GM18511 (cell line): Measurements from ENCODE around the gene STK24.
"Not testable (repeated sequence)": the region's sequence is repeated elsewhere in the genome, so short reads cannot be mapped to it uniquely, and the experiment has no call there.

ENCODE experiments used
- ATAC-seq: cut with Tn5 transposase; IDR thresholded peaks from one replicate; pipeline ENCODE4 v1.9.1; 2021; ENCODE audit warnings: mild to moderate bottlenecking, moderate library complexity; ENCODE audit not compliant: unreplicated experiment

STK24 gene

DNA sequence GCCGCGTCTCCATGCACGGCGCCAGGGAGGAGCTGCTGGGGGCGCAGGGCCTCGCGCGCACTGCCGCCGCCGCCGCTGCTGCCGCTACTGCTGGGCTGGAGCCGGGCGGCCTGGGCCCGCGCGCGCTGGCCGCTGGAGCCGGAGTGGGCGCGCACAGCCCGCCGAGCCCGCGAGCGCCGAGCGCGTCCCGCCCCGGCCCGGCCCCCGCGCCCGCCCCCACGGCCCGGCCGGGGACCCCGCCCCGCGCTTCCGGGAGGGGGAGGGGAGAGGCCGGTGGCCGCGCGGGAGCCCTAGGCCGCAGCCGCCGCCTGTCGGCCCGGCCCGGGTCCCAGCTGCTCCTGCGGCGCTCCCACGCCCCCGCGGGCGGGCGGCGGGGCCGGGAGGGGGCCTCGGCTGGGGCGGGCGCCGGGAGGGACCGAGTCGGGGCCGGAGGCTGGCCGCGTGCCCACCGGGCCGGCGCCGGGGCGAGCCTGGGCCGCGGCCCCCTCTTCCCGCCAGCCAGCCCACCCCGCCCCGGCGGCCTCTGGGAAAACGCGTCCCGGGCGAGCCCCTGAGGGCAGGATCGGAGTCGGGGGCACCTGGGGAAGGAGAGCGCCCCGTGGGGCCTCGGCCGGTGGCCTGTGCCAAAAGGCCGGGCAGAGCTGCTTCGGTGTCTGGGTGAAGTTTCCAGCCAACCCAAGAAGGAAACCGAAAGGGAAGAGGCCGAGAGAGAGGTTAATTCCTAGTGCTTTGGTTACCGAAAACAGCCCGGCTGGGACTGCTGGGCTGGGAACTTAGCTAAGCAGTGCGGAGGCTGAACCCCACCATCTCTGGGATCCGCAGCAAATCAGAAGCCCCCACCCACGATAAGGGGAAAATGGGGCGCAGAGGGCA lies at the start of gene STK24:
TSS of gene STK24 (minus strand) at position 145 of the 873 bp plus-strand sequence. CDS start 321 bp downstream, outside the sequence.
- peak; percentile 69 for ATAC-seq

DNA sequence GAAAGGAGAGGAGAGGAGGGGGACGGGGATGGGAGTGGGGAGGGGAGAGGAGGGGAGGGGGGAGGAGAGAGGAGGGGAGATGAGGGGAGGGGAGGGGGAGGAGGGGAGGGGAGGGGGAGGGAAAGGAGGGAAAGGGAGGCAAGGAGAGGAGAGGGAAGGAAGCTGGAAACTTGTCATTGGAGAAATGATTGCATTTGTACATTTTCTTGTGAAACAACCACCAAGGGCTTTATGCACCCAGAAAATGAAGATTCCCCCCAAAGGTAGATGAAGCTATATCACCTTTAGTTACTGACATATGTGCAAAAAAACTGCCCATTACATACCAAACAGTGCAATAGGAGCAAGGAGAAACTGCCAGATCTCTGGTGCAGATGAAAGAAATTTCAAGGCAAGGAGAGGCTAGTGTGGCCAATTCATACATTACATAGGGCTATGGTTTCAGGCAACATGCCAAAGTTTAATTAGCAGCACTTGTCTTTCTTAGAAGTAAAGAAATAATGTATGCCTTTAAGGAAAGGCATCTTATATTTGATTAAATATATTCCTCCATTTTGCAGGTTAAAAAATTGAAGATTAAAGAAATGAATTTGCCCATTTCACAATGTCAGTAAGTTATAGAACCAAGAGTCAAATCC lies 49.5 kb upstream of the STK24 start:
- ATAC-seq, result no peak

DNA sequence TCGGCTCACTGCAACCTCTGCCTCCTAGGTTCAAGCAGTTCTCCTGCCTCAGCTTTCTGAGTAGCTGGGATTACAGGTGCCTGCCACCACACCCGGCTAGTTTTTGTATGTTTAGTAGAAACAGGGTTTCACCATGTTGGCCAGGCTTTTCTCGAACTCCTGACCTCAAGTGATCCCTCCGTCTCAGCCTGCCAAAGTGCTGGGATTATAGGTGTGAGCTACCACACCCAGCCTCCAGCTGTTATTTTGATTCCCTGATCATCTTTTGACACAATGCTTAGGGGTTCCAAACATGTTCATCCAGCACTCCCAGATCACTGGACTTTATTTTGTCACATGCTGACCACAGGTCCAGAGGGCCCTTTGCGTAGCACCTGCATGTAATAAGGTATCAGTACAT lies 47.7 kb upstream of the STK24 start:
- not testable (repeated sequence) for ATAC-seq

DNA sequence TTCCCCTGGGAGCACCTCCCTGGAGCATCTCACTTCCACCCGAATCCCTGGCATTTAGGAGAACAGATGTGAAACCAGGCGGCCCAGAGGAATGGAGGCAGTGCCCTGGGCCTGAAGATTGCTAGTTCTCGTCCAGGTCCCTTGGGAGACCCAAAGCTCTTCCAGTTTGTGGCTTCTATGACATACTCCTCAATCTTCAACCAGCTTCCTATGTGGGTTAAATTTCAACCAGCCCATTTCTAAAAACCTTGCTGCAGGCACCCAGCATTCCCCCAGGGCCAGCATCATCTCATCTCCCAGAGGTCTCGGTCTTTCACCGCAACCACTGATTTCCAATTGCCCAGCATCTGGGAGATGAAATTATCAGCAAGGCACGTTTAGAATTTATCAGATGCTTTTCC lies 46.0 kb upstream of the STK24 start:
- no peak for ATAC-seq

DNA sequence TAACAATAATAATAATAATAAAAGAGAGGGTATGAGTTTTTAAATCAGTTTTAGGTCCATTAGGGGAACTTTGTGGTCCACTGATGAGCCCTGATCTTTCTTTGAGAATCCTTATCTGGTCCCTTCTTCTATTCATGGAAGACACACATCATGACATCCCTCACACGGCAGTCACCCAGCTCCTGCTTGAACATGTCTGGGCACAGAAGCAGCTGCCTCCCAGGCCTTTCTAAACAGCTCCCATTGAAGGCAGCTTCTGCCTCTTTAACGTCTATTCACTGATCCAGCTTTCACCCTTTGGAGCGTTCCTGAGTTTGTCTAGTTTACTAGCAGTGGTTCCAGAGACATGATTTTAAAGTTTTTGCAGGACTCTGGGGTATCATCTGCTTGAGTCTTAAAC lies 42.6 kb upstream of the STK24 start:
- no peak for ATAC-seq

DNA sequence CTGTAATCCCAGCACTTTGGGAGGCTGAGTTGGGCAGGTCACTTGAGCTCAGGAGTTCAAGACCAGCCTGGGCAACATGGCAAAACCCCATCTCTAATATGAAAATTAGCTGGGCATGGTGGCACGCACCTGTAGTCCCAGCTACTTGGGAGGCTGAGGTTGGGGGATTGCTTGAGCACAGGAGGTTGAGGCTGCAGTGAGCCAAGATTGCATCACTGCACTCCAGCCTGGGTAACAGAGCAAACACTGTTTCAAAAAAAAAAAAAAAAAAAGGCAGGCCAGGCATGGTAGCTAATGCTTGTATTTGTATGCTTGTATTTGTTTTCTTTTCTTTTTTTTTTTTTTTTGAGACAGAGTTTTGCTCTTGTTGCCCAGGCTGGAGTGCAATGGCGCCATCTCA lies 38.7 kb upstream of the STK24 start:
- not testable (repeated sequence) for ATAC-seq

DNA sequence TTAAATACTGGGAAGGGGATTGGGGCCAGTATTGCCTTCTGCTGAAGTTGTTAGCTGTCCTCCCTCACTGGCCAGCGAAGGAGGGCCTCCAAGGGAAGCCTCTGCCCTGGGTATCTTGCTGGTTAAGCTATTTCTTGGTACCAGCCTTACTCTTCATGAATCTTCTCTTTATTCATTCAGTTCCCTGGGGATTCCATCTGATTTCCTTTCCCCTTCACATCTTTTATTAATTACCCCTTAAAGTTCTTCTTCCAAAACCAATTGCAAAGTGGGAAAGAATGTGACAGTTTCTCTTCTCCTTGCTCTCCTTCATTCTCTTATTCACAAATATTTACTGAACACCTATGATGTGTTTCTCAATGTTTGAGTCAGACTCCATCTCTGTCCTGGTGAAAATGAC lies 36.7 kb upstream of the STK24 start:
- ATAC-seq, result no peak

DNA sequence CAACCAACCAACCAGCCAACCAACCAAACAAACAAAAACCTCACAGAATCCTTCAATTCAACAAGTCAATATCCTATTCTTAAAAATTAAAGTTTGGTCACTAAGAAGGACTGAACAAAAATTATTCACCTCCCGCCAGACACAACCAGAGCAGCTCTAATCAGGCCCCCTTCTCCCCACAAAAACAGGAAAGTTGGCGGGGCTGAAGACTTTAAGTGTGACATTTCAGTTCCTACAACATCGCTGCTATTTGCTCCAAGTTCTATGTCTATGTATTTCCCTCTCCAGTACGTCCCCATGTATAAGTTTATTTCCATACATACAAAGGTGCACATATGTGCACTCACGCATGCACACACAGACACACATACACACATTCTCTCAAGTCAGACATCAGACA lies 32.8 kb upstream of the STK24 start:
- no peak for ATAC-seq

DNA sequence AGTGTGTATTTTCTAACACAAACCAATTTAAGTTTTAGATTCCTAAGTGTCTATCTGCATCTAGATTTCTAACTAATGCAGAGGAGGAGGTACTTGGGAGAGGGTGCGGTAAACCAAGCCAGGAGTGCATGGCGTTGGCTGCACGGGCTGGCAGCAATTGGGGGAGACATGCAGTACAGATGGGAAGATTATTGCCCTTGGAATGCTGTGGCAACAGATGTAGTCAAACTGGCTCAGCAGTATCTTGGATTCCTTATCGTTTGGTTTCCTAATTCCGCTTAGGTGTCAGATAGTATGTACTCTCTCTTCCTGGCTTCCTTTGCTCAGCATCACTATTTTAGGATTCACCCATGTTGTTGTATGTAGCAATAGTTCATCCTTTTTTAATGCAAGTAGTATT lies 29.4 kb upstream of the STK24 start:
- ATAC-seq, result no peak

DNA sequence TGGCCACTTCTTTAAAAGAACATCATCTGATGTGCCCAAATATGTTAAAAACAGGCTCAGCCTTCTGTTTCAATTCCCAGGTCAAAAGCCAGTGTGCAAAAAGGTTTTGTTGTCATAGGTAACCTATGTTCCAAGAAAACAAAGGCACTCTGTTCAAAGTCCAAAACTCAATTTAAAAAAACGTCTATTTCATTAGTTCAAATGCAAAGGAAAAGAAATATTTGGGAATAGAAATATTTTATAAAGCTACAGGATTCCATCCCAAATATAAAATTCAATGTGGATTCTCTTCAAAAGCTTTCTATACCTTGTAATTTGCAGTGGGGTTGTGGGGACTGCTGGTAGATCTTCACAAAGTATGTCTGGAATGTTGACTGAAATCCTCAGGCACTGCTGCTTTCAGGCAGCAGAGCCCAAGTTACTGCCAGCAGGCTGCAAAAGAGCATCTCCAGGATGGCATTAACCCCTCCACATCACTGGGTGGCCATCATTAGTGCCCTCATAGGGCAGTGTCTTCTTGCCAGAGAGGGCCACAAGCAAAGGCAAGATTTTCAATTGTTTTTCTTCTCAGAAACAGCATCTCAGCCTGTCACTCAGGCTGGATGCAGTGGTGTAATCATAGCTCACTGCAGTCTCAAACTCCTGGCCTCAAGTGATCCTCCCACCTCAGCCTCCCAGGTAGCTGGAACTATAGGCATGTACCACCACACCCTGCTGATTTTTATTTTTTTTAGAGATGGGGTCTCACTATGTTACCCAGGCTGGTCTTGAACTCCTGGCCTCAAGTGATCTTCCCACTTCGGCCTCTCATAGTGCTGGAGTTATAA lies 22.8 kb upstream of the STK24 start:
- no peak for ATAC-seq

DNA sequence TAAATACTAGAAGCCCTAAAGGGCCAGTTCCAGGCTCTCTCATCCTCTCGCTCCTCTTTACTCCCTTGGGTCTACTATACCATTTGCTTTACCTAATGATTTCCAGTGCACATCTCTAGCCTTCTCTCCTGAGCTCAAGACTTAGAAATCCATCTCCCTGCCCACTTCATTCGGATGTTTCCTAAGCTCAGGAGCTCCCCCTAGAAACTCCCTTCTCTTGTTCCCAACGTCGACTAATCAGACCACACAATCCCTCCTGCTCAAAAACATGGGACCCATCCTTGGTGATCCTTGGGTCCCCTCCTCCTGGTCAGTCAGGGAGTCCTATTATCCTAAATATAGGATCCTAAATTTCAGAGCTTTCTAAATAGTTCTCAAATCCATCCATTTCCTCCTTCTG lies 21.1 kb upstream of the STK24 start:
- ATAC-seq, result no peak

DNA sequence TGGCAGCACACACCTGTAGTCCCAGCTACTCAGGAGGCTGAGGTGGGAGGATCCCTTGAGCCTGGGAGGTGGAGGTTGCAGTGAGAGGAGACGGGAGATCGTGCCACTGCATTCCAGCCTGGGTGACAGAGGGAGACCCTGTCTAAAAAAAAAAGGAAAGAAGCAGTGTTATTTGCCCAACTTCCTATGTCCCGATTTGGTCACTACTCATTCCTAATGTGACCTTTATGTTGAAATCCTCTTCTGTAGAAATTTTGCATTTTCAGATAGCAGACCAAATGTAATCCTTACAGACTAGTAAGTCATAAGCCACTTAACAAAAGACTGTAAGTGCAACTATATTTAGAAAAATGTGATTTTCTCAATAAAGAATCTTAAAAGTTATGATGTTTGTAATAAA lies 18.2 kb upstream of the STK24 start:
- no peak for ATAC-seq

DNA sequence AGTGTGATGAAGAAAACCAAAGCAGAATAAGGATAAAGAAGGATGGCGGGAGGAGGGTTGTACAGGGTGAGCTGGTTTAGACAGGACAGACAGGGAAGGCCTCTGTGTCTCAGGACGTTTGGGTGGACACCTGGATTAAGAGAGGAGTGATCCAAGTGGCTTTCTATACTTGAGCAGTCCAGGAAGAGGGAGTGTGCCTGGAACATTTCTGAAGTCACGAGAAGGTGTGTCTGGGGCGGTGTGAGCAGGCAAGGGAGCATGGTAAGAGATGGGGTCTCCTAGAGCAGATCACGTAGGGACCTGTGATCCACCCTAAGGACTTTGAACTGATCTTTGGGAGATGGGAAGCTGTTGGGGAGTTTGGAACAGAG lies 15.4 kb upstream of the STK24 start:
- ATAC-seq, result no peak

DNA sequence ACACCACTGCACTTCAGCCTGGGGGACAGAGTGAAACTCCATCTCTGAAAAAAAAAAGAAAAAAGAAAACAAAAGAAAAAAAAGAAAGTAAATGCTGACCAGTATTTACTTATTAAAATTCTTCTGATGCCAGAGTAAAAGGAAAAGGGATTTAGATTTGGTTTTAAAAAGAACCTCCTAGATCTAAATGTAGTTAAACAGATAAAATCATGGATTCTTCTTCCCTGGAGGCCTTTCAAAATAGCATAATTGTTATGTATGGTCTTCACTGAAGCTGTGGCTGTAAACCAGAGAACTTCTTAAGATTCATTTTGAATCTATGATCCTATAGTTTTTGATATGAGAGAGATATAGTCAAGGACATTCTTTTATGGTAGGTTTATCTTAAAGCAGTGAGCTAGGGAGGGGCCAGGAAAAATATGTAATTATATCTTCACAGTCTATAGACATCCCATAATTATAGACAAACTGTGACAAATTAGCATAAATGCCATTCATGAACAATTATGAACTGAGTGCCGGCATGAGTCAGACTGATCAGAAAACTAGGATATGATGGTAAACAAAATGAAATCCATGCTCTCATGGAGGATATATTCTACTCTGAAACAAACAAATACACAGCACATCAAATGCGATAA lies 14.9 kb upstream of the STK24 start:
- no peak for ATAC-seq

DNA sequence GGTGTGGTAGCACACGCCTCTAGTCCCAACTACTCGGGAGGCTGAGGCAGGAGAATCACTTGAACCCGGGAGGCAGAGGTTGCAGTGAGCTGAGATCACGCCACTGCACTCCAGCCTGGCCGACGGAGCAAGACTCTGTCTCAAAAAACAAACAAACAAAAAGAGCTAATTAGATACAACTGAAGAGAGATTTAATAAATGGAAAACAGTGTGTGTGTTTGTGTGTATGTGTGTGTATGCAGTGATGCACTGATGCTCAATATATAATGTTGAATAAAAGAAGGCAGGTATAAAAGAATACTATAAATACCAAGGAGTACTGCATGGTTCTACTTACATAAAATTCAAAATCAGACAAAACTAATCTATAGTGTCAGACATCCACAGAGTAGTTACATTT lies 13.6 kb upstream of the STK24 start:
- not testable (repeated sequence) for ATAC-seq

DNA sequence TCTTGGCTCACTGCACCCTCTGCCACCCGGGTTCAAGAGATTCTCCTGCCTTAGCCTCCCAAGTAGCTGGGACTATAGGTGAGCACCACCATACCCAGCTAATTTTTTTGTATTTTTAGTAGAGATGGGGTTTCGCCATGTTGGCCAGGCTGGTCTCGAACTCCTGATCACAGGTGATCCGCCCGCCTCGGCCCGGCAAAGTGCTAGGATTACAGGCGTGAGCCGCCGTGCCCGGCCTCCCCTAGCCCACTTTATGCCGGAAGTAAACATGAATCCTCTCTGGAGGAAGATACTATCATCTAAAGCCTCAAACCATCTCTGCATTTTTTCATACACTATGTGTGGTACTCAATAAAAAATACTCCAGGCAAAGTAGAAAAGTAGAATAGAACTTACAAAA lies 12.6 kb upstream of the STK24 start:
- not testable (repeated sequence) for ATAC-seq

DNA sequence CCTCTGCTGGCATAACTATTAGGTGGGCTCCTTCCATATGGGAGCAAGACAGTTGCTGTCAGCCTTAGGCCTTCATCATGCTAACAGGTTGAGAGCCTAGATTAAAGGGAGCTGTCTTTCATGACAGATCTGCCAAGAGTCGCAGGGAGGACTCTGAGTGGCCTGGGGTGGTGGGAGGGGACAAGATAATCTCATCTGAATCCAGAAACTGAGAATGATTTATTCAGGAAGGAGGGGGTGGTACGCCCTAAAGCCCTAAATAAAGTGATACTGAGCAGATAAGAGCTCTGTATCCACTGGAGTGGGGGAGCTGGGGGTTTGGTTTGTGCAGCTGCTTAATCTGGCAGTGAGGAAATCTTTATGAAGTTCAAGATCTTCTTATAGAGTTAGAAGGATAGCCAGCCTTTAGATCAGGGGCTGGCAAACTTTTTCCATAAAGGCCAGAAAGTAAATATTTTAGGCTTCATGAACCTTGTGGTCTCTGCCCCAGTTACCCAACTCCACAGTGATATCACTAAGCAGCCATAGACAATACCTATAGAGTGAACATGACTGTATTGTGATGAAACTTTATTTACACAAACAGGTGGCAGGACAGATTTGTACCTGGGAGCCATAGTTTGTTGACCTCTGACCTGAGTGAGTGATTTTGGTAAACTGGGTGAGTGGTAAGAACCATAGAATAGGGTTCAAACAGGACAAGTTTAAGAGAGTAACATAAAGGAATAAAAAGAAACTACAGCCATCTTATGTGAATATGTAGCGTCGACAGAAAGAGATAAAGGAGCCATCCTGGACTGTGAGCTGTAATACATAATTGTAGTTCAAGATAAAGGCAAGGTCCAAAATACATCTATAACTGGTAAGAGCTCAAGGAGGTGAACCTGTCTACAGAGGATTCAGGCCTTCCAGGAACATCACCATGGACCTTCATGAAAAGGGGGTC lies 9.8 kb upstream of the STK24 start:
- ATAC-seq, result no peak

DNA sequence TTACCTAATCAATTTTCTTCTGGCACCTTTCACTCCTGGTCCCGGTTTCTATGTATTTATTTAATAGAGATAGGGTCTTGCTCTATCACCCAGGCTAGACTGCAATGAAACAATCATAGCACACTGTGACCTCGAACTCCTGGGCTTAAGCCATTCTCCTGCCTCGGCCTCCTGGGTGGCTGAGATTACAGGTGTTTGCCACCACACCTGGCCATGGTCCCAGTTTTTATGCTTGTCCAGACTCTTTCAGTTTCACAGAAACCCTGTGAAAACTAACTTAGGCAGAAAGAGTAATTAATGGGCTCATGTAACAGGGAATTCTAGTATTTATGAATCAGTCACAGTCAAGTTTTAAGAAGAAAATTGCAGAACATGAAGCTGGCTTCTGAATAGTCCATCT lies 9.0 kb upstream of the STK24 start:
- no peak for ATAC-seq

DNA sequence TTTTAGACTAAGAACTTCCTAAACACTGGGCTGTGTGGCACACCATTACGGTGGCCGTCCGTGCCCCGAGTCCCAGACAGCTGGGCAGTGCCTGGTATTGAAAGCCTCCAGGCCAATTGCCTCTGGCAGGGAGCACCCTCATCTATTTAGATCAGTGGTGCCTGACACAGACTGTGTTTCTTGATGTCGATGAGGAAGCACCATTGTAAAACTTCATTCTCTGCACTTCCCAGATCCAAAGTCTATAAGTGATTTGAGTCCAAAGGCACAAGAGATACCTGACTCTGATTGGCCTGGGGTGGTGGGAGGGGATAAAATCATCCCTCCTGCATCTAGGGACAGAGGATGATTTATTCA lies 8.5 kb upstream of the STK24 start:
- no peak for ATAC-seq
